GM21526 (cell line): Measurements from ENCODE around the gene GOLGA8J.
"Not testable (repeated sequence)": the region's sequence is repeated elsewhere in the genome, so short reads cannot be mapped to it uniquely, and the experiment has no call there.

Source experiments
- ATAC-seq: cut with Tn5 transposase; IDR thresholded peaks from one replicate; pipeline ENCODE4 v1.9.1; 2021; ENCODE audit warnings: moderate library complexity; ENCODE audit not compliant: unreplicated experiment, low FRiP score

The GOLGA8J gene, protein sequence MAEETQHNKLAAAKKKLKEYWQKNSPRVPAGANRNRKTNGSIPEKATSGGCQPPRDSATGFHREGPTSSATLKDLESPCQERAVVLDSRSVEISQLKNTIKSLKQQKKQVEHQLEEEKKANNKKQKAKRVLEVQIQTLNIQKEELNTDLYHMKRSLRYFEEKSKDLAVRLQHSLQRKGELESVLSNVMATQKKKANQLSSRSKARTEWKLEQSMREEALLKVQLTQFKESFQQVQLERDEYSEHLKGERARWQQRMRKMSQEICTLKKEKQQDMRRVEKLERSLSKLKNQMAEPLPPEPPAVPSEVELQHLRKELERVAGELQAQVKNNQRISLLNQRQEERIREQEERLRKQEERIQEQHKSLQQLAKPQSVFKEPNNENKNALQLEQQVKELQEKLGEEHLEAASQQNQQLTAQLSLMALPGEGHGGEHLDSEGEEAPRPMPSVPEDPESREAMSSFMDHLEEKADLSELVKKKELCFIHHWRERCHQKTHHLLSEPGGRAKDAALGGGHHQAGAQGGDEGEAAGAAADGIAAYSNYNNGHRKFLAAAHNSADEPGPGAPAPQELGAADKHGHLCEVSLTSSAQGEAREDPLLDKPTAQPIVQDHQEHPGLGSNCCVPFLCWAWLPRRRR

GRCh38 chr15:30082655-30083054, at the start of gene GOLGA8J:
Gene GOLGA8J, plus strand, starts transcription at chr15:30082955. Its CDS starts 98 bp downstream, at chr15:30083053.
- ATAC-seq: not testable (repeated sequence)

- ATAC-seq: no peak
Measured at GRCh38 chr15:30033211-30033610, 49.5 kb upstream of the GOLGA8J start.

DNA sequence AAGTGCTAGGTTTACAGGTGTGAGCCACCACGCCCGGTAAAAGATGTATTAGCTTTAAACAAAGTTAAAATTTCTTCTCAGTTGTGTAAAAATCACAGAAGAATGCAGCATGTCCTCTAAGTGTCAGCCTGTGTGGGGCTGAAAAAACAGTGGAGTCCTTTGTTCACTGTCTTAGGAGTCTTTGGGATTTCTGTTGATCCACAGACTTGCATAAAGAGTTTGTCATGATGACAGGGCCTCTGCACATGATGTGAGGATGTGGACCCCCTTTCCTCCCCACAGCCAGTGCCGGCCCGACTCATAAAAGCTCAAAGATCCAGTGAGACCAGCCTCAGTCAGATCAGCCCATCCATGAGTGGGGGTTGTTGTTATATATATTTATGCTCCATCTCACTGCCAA, 49.0 kb upstream of the GOLGA8J start:
- ATAC-seq: no peak

GRCh38 chr15:30036036-30036703, 46.6 kb upstream of the GOLGA8J start:
- no peak for ATAC-seq

GRCh38 chr15:30038667-30039523, 43.9 kb upstream of the GOLGA8J start:
- no peak for ATAC-seq

- ATAC-seq: no peak
Measured at GRCh38 chr15:30041868-30042267, 40.9 kb upstream of the GOLGA8J start.

- ATAC-seq: no peak
Measured at GRCh38 chr15:30042556-30042955, 40.2 kb upstream of the GOLGA8J start.

DNA sequence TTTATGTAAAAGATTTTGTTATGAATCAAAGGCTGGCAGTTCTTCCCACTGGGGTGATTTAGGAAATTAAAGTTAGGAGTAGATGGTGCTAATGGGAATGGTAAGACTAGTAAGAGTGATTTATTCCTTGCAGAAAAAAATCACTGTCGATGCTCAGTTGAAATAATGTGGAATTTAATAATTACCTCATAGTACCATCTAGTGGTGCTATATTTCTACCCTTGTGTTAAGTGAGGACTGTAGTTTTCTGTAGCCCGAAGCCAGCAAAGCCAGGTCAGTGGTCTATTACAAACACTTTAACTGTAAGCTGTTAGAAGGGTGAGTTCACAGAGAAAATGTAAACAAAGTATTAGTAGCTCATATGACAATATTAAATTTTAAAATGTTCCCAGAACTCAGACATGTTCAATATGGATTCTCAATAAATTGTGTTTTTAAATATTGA, 39.5 kb upstream of the GOLGA8J start:
- ATAC-seq: no peak

DNA sequence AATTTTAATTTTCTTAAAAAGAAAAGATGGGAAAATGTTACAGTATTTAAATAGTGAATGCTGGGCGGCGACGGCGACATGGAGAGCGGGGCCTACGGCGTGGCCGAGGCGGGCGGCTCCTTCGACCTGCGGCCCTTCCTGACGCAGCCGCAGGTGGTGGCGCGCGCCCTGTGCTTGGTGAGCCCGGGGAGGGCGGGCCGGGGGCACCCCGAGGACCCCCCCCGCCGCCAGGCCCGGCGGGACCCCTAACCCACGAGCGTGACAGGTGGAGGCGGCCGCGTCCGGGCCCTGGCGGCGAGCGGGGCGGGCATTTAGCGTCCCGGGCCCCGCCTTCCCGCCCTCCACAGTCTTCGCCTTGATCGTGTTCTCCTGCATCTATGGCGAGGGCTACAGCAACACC, 38.4 kb upstream of the GOLGA8J start:
- ATAC-seq: no peak

DNA sequence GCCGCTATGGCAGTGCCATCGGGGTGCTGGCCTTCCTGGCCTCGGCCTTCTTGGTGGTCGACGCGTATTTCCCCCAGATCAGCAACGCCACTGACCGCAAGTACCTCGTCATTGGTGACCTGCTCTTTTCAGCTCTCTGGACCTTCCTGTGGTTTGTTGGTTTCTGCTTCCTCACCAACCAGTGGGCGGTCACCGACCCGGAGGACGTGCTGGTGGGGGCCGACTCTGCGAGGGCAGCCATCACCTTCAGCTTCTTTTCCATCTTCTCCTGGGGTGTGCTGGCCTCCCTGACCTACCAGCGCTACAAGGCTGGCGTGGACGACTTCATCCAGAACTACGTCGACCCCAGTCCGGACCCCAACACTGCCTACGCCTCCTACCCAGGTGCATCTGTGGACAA, 37.9 kb upstream of the GOLGA8J start:
- not testable (repeated sequence) for ATAC-seq

DNA sequence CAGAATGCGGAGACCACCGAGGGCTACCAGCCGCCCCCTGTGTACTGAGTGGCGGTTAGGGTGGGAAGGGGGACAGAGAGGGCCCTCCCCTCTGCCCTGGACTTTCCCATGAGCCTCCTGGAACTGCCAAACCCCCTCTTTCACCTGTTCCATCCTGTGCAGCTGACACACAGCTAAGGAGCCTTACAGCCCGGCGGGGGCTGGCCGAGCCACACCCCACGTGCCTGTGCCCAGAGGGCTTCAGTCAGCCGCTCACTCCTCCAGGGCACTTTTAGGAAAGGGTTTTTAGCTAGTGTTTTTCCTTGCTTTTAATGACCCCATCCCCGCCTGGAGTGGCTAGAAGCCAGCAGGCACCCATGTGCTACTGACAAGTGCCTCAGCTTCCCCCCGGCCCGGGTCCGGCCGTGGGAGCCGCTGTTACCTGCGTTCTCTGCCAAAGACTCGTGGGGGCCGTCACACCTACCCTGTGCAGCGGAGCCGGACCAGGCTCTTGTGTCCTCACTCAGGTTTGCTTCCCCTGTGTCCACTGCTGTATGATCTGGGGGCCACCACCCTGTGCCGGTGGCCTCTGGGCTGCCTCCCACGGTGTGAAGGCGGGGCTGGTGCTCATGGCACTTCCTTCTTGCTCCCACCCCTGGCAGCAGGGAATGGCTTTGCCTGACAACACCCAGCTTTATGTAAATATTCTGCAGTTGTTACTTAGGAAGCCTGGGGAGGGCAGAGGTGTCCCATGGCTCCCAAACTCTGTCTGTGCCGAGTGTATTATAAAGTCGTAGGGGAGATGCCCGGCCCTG, 37.3 kb upstream of the GOLGA8J start:
- ATAC-seq: not testable (repeated sequence)

DNA sequence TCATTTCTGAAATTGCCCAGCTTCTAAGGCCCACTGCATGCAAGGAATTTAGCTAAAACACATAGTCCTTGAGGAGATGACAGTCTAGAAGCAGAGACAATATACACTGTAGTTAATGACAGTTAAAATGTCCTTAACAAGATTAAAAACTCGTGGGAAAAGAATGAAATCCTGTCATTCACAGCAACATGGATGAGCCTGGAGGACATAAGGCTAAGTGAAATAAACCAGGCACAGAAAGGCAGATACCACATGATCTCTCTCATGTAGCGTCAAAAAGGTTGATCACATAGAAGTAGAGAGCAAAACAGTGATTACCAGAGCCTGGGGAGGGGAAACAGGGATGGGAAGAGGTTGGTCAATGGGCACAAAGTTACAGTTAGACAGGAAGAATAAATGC, 36.3 kb upstream of the GOLGA8J start:
- ATAC-seq: no peak

DNA sequence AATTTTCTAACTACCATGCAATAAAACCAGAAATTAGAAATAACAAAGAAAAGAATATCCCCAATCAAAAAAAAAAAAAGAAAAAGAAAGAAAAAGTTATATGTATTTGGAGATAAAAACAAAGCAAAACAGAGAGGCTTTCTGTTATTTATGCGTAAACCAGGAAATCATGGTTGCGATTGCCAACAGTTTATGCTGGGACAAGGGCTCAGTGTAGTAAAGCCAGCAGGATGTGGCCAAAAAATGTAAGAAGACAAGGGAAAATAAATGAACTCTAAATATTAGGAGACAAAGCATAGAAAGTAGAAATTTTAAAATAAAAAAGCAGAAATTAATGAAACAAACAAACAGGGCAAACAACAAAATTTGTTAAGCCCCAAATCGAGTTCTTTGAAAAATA, 27.2 kb upstream of the GOLGA8J start:
- ATAC-seq: no peak

DNA sequence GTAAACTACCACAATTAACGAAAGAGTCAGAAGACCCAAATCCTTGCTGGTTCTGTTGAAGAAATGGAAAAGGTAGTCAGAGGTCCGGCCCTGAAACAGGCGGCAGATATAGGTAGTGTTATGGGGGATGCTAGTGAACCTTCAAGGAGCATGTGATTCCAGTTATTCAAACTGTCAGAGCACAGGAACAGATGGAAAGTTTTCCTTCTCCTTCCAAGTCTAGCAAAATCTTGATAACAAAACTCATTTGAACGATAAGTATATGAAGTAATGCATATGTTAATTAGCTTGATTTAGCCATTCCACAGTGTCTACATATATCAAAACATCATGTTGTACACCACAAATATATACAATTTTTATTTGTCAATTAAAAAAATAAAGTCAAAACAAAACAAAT, 26.6 kb upstream of the GOLGA8J start:
- no peak for ATAC-seq

GRCh38 chr15:30059771-30060170, 23.0 kb upstream of the GOLGA8J start:
- ATAC-seq: no peak

DNA sequence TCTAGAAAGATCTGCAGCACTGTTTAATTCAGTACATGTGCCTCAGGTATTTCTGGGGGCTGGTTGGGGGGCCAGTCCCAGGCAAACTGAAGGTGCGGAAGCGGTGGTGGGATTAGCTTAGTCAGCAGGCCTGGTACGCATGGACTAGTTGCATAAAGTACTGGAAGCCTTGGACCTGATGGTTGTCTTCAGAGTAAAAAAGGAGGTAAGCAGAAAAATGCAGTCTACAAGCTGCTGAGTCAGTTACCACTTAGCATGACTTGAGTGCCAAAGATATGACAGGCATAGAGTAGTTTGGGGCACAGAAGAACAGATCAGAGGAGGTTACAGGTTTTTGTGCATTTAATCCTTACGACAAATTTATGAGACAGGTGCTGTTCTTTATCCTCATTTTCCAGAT, 19.9 kb upstream of the GOLGA8J start:
- no peak for ATAC-seq

DNA sequence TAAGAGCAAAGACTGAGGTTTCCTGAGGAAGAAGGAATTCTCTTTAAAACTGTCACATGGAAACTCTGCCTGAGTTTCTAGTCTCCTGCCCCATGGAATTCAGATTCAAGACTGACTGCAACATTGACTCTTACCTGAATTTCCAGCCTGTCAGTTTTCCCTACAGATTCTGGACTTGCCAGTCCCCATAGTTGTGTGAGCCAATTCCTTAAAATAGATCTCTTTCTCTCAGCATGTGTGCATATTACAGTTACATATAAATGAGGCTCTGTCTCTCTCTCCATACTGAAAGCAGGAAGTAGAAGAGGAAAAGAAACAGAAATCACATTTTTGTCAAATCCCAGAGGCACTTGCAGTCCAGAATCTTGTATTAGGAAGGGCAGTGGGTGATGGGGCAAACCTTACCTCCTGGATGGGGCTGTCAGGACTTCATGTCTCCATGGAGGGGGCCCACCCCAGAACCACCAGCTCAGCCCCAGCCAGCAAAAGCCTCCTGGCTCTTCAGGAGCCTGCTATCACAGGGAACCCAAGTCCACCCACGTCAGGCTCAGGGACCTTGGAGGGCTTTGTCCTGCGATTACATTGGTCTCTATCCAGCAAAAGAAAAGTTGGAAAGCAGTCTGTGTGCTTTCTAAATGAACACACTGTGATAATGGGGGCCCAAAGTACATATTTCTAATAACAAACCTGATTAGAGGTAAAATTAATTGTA, 18.8 kb upstream of the GOLGA8J start:
- no peak for ATAC-seq

GRCh38 chr15:30065025-30065801, 17.5 kb upstream of the GOLGA8J start:
- ATAC-seq: no peak
